Measurements from ENCODE around the gene NEK5.

Gene NEK5

DNA sequence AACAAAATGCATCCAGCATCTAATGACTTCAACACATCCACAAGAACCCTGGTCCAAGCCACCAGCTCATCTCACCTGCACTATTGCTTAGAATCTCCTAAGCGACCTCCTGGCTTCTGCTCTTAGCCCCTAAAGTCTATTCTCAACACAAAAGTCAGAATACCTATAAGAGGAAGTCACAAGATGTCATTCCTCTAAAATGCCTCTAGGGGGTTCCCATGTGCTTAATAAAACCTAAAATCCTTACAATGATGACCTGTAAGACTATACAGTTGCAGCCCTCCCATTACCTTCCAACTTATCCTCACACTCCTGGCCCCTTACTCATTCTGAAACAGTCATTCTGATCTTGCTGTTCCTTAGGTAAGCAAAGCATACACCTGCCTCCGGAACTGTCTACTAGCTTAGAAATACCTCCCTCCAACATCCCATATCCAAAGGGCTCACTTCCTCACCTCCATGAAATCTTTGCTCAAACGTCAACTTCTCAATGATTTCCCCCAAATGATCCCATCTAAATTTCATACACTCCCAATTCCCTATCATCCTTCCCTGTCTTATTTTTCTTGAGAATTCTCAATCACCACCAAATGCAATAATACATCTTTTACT is 127.6 kb downstream of the NEK5 start:
- no peak for TF ChIP-seq ZNF274 (IDR thresholded peaks at IDR 0.05; ENCODE audit: low read depth, low read length)
- H3K4me3 ChIP-seq (ENCODE audit: low read length): no peak overlapping the region

DNA sequence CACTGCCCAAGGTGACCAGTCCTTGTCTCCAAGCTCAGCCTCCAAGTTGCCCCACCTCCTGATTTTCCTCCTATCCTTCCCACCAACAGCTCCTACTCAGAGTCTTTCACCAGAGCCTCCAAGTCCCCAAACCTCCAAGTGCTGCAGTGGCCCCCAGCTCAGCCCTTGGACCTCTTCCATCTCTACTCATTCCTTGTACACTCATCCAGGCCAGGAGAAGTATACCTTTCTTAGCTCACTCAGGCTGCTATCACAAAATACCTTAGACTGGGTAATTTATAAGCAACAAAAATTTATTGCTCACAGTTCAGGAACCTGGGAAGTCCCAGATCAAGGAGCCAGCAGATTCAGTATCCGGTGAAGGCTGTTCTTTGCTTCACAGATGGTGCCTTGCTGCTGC is 129.0 kb downstream of the NEK5 start:
- TF ChIP-seq ZNF274 (IDR thresholded peaks at IDR 0.05; ENCODE audit: low read depth, low read length): no peak
- H3K4me3 ChIP-seq (ENCODE audit: low read length): no peak overlapping the region

DNA sequence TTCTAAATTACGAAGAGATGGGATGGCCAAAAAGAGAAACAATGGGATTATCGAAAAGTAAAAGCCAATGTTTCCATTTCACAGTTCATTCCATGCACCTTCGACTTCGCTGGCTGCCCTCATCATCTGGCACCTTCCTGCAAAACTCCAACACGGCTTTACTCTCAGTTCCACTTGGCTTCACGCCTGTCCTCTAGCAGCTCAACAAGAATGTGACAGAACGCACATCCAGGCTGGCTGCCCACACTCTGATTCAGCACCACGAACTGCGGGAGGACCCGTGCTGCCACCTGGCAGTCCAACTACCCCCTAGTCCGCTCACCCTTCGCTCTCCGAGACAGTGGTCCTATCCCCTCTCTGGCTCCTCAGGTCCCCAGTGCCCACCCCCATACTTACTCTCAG is 129.4 kb downstream of the NEK5 start:
- H3K4me3 ChIP-seq (ENCODE audit: low read length): no peak overlapping the region
- TF ChIP-seq ZNF274 (IDR thresholded peaks at IDR 0.05; ENCODE audit: low read depth, low read length): no peak

DNA sequence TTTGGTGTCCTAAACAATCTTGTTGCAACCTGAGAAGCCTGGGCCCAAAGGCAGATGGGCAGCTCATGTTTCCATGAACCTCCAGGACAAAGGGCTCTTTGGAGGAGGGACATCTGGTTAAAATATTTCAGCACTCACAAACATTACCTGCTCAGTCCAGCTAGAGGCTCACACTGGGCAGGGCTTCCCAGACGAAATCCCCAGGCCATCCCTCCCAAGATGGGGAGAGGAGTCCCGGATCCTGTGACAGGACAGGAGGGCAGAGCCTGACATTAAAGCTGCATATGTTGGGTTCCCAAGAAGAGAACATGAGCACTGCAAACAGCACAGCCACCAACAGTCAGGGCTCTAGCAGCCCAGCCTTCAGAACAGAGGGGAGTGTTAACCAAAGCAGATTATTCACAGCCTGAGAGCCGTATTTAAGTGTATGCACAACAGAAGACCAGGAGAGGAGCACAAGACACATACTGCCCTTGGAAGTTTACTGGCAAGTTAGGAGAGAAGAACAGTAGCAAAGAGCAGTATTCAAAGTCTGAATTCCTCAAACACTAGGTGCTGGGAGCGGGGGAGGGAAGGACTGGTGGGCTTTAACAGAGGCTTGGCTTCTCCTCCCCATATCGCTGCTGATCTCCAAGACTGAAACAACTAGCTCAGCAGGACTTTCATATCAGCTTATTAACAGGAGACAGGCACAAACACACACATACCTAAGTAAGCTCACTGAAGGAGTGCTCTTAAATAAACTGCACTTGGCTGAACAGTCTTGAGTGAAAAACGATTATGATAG is 130.0 kb downstream of the NEK5 start:
- no peak for TF ChIP-seq ZNF274 (IDR thresholded peaks at IDR 0.05; ENCODE audit: low read depth, low read length)
- H3K4me3 ChIP-seq (ENCODE audit: low read length): no peak overlapping the region

DNA sequence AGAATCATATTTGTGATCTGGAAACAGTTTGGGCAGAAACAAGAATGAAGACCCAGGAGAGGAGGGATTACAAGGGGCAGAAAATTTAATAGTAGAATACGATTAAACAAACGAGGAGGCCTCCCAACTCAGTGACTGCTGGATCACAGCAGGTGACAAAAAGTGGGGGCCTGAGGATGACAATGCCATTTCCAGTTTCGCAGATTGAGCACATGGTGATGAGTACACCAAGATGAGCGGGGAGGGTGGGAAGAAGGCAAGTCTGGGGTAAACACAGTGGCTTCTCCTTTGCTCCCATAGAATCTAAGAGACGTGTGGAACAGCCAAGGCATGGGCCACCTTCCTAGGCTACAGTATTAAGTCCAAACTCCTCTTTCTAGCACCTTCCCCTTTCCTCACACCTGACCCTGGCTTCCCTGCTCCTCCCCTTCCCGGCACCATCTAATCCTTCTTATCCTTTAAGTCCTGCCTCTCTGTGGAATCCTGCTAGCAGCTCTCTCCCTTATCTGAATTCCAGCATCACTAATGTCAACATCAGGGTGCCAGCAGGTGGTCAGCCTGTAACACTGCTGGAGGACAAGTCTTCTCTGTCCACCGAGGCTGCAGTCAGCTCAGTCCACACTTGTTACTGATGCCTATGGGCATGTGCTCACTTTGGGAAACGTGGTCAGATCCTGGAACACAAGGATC is 131.1 kb downstream of the NEK5 start:
- no peak for TF ChIP-seq ZNF274 (IDR thresholded peaks at IDR 0.05; ENCODE audit: low read depth, low read length)
- H3K4me3 ChIP-seq (ENCODE audit: low read length): no peak overlapping the region

DNA sequence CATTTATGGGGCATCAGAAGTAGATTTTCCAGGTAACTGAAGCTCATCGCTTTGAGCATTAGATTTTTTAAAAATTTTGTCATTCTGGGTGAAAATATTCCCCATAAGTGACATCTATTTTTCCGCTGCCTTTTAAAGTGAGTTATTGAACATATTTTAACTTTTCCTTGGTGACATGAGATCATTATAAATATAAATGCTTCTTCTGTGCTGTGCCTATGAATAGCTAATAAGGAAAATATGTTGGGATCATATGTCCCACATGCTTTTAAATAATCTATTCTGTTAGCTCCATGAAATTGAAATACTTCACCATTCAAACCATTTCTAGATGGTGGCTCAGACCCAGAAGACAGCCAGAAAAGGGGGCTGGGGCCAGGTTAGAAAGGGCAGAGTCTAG is 131.7 kb downstream of the NEK5 start:
- H3K4me3 ChIP-seq (ENCODE audit: low read length): no peak overlapping the region
- no peak for TF ChIP-seq ZNF274 (IDR thresholded peaks at IDR 0.05; ENCODE audit: low read depth, low read length)

DNA sequence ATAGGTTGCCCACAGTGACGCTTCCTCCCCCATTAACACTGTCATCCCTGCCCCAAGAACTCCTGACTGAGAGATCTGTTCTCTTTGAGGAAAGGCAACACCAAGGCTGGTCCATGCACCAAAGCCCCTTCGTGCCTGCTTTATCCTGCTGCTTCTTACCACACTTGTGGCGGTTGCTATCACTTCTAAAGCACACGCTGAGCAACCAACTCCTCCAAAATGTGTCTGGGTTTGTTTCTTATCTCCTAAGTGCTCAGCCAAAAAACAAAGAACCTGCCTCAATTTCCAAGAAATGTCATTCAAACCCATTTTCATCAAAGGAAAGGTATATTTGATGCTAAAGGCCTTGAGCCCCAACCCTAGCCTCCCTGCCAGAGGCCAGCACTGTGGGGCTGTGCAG is 132.2 kb downstream of the NEK5 start:
- TF ChIP-seq ZNF274 (IDR thresholded peaks at IDR 0.05; ENCODE audit: low read depth, low read length): no peak
- H3K4me3 ChIP-seq (ENCODE audit: low read length): no peak overlapping the region

DNA sequence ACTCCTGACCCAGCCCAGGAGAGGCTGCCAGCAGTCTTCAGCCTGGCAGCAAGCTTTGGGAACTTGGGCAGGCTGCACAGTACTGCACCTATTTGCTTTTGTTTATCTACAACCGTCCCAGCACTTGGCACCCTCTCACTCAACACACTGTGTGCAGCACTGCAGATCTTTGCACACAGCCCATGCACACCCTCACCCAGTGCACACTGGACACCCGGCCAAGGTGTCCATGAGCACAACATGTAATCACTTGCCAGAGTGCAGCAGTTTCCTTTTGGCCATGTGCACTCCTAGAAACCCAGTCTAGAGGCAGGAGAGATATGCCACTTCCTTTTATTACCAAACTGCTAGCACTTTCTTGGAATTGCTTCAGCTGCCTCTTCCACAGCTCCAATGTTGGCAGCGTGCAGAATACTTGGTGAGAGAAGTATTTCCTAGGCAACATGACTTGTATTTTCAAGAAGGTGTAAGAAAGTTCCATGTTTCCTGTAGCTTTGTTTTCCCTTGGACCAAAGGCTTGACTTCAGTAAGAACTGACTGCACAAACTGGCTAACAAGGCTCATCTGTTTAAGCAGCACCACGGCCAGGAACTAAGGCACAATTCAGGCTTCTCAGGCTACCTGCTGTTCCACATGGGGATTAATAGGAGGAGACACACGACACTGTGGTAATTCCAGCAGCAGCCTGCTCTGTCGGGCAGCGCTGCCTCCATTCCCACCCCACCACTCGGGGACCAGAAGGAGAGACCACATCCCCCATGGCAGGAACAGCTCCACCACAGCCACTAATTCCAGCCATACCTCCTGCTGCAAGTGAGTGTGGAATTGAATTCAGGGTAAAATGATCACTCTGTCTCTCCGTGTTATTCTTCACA is 133.0 kb downstream of the NEK5 start:
- no peak for TF ChIP-seq ZNF274 (IDR thresholded peaks at IDR 0.05; ENCODE audit: low read depth, low read length)
- H3K4me3 ChIP-seq (ENCODE audit: low read length): no peak overlapping the region

DNA sequence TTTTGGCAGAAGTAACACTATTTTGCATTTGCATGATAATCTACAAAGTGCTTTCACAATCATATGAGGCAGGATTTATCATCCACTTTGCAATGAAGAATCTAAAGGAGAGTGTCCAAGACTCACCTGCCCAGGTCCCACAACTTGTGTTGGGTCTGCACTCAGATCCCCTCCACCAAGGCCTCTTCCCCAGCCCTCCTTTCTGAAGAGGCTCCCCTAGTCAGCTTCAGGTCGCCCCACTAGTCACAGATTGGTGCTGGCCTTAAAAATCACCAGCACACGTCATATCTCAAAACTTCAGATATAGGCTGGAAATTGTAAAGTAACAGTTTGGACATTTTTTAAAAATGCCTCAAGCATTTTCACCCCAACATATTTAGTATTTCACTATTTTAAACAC is 135.2 kb downstream of the NEK5 start:
- H3K4me3 ChIP-seq (ENCODE audit: low read length): no peak overlapping the region
- TF ChIP-seq ZNF274 (IDR thresholded peaks at IDR 0.05; ENCODE audit: low read depth, low read length): no peak

DNA sequence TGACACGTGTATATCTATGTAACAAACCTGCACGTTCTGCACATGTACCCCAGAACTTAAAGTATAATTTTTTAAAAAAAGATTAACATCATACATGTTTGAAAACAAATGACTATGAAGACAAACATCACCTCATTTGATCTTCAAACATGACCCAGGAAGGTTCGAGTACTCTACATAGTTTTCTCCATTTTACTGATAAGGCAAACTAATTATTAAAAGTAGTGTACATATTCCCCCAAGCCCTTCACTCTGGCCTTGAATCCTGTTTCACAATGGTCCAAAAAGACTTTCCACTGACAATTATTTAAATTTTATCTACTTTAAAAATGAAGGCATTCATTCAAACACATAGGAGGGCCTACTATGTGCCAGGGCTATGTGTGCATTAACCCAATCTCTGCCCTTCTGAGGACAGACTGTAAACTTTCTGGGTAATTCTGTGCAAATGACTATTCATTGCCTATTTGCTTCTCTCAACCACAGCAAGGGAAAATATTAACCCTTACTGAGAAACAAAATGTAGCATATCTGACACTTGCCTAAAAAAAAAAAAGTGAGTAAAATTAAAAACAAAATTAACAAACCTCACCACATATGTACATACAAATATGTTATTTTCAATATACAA is 139.8 kb downstream of the NEK5 start:
- TF ChIP-seq ZNF274 (IDR thresholded peaks at IDR 0.05; ENCODE audit: low read depth, low read length): no peak
- no peak overlapping the region for H3K4me3 ChIP-seq (ENCODE audit: low read length)
